Activated CD8-positive, alpha-beta memory T cell treated with anti-CD3 and anti-CD28 coated beads for 48 hours (primary cell): Measurements from ENCODE around the gene SERBP1.
"Not testable (repeated sequence)": the region's sequence is repeated elsewhere in the genome, so short reads cannot be mapped to it uniquely, and the experiment has no call there.

Source experiments
- DNase-seq, 3 experiments: peaks; one replicate each; pipeline ENCODE4 v3.0.0-alpha.2; 2020; ENCODE audit warnings: low read depth in 2 of 3, low spot score in 2 of 3

SERBP1 gene

DNA sequence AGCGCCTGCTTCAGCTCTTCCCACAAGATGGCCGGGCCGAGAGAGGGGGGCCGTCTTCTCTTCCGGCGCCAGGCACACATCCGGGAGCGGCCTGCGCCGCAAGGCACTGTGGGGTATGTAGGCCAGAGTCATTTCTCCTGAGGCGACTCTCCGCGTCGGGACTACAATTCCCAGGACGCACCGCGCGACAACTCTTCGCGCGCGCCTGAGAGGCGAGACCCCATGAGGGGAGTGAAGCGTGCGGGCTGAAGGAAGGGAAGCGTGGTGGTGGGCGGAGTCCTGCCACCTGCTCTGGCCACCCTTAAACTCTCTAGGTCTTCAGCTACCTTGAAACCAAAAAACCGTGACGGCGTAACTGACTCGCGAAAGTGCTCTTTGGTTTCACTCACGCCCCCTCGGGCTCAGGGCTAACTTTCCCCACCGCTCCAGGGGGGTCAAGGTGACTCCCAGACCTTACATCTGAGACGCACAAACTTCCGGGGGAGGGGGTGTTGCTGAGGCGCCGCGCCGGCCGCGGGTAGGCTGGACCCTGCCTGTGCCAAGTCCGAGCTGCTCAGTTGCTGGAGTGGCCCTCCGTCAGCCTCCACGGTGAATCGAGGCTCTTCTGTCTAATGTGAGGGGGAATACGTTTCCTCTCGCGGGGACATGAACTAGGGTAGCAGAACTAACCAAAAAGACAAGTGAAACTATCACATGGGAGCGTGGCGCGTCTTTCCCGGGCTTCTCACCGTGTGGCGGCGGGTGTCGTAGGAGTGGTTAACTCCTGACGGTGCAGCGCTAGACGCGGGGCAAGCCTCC, at the start of gene SERBP1:
SERBP1 (minus strand) TSS at position 45 of the 798 bp plus-strand sequence. CDS start 102 bp downstream, outside the sequence.
- DNase-seq: peak; percentile 78 to 88 (median 78)

GRCh38 chr1:67479146-67479891, 49.1 kb upstream of the SERBP1 start:
- no peak for DNase-seq

DNA sequence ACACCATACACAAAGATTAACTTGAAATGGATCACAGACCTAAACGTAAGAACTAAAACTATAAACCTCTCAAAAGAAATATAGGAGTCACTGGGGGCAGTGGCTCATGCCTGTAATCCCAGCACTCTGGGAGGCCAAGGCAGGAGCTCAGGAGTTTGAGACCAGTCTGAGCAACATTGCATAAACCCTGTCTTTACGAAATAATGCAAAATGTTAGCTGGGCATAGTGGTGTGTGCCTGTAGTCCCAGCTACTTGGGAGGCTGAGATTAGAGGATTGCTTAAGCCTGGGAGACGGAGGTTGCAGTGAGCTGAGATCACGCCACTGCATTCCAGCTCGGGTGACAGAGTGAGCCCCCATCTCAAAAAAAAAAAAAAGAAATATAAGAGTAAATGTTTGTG, 46.7 kb upstream of the SERBP1 start:
- no peak for DNase-seq

DNA sequence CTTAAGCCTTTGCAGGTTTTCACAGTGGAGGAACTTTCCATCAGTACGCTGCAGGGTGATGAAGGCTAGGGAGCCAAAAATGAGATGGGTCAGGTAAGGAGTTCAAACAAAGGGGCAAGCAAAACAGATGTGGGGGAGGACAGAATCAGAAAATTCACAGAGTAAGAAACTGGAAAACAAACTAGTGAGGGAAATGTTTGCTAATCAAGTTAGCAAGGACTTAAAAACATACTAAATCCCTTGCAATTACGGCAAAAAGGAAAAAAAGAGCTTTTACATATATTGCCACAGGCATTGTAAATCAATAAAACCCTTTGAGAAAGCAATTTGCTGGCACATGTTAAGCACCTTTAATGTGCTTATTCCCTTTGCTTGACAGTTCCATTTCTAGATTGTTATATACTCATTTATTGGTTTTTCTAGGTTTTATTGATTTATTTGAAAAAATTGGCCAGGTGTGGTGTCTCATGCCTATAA, 45.8 kb upstream of the SERBP1 start:
- no peak for DNase-seq

DNA sequence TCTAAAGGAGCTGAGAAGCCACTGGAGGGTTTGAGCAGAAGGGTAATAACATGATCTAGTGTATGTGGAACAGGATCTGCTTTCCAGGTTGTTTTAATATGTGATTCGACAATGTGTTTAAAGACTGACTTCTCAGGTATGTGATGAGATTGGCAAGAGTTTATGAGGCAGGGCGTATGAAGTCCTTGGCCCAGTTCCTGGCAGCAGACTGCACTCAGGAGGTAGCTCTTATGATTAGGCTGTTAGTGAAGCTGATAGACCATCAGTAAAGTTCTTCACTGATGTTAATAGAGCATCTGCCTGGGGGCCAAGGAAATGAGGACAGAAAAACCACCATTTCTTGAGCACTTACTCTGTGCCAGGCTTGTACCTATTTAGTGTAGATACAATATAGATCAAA, 41.9 kb upstream of the SERBP1 start:
- DNase-seq: no peak

GRCh38 chr1:67469431-67469830, 39.2 kb upstream of the SERBP1 start:
- DNase-seq: no peak

DNA sequence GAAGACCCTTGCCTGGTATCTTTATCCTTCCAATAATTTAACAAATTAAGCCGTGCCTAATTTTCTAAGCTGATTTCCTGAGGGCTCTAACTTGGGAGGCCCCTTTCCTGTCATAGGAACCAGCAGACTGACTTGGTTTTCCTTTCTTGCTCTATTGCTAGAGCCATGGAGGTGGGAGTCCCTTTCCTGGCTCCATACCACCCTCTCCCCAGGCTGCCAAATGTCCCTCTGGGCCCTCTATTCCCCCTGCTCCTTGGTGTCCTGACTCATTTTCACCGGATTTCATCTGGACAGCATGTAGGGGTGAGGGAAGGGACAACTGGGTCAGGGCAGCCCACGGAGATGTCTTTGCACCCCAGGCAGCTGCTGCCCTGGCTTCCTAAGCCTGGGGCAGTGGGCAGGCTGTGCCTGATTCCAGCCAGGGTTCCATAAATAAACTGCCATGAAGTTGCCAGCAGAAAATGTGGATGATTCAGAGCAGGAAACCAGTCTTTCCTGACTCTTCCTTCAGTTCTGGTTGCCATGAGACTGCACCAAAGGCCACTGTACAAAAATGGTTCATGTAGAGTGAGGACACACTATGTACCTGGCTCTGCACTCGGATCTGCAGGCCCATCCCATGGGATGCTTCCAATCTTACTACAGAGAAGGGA, 38.0 kb upstream of the SERBP1 start:
- no peak for DNase-seq

DNA sequence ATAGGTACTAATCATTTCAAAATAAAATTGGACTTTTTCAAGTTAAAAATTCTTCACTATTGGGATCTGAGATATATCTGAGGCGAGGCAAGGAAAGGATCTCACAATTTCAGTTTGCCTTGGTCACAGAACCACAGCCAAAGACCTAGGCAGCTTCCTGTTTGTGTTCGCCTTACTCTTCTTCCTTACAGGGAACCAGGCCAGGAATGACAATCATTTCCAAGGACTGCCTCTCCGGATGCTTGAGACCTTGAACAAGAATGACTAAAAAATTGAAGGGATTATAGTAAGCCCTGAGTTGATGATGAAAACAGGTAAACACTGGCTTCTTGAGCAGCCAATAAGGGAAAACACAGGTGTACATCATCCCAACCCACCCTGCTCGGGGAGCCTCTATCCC, 35.2 kb upstream of the SERBP1 start:
- DNase-seq: no peak

DNA sequence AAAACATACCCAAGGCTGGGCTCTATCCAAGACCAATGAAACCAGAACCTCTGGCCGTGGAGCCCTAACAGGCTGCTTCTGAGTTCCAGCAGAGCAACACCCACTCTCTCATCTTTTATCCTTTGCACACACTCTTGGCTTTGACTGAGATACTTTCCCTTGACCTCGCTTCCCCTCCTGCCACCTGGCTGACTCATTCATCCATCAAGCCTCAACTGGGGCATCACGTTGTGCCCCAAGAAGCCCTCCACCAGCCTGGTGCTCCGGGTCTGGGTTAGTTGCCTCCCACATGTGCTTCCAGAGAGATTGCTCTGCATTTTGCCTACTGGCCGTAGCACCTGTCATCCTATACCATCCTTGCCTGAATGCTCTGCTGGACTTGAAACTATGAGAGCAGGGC, 34.5 kb upstream of the SERBP1 start:
- DNase-seq: no peak

DNA sequence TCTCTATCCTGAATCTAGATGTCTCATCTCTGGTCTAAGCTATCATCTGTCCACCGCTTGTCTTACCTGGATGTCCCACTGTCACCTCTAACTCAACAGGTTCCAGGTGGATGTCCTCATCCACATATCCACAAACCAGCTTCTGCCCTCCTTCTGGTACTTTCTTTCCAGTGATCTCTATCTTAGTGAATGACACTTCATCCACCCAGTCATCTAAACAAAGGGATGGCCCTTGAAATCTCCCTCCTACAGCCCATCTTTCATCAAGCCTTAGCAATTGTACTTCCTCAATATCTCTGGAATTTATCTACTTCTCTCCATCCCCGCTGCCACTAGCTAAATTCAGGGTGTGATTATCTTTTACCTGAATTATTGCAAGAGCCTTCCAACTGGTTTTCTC, 33.9 kb upstream of the SERBP1 start:
- no peak for DNase-seq

GRCh38 chr1:67463298-67463955, 33.2 kb upstream of the SERBP1 start:
- no peak for DNase-seq

DNA sequence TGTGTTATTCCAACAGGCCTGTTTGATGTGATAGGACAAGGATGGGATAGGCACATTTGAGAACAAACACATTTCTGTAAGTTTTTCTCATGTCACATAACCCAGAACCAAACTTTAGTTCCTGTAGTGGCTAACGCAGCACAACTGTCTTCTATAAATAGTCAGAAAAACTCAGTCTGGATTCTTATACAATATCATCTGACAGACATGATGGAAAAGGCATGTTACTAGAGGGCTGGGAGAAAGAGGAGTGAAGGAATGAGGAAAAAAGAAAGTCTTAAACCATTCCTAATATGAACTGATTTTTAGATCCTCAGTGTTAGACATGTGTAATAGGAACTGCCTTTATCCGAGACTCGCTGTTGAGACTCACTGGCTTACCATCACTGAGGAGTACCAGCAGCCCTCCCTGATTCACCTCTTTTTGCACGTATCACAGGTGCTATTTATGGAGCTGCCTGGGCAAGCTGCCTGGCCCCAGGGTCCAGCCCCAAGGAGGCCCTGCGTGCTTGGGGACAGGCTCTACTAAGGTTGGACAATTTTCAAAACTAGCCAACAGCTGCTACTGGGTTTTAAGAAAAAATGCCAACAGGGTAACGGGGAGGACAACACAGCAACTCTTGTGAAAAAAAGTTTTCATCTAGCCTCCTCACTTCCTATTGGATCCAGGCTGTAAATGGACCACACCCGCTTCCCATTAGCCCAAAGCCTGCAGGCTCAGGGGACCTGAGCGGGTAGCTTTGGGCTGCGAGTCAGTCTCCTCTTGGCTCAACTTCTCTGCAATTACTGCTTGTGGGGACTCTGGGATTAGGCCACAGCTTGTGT, 30.7 kb upstream of the SERBP1 start:
- DNase-seq: no peak

DNA sequence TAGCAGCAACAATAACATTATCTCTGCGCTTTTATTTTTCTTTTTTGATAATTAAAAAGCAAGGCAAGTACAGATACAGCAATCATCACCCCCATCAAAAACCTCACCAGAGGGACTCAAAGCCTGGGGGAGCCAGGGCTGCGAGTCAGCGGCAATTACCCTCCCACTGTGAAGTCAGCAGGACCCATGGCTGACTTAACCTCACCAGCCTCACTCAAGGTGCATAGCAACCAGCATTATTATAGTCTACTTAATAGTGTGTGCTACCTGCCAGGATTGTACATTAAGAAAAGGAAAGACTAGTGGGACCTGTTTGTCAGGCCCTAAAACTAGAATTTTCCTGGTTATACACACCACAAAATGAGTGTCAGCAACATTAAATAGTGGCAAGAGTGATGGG, 28.9 kb upstream of the SERBP1 start:
- no peak for DNase-seq

DNA sequence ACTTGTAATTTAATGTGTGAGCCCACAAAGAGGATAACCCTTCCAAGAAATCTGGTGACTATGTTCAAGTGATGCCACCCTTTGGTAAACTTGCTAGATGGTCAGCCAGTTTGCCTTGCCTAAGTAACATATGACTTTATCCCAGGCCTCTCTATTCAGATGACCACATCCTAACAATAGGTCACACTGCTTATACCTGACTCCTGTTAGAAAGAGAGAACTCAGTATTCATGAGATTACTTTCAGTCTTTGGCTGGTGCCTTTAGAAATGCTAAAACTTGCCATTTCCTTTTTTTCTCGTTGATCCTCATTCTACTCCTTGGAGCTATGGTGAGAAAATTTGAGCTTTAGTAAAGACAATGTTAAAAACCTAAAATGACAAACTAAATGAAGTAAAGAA, 28.5 kb upstream of the SERBP1 start:
- no peak for DNase-seq

GRCh38 chr1:67457247-67457646, 27.0 kb upstream of the SERBP1 start:
- DNase-seq: no peak

DNA sequence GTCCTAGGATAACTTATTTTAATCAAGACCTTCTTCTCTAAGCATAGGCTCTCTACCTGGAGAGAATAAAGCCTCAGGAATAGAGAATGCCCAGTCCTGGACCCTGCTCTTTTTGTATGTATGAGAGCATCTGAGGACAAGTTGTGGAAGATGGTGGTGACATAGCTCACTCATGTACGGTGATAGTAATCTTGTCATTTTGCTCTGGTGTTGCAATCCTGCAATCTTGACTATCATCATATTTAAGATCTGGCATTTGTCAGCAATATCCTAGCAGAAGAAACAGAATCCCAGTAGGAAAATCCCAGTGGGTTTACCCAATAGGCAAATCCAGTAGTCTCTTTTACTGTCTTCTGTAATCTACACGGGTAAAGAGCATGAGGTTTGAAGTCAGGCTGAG, 21.6 kb upstream of the SERBP1 start:
- DNase-seq: no peak

DNA sequence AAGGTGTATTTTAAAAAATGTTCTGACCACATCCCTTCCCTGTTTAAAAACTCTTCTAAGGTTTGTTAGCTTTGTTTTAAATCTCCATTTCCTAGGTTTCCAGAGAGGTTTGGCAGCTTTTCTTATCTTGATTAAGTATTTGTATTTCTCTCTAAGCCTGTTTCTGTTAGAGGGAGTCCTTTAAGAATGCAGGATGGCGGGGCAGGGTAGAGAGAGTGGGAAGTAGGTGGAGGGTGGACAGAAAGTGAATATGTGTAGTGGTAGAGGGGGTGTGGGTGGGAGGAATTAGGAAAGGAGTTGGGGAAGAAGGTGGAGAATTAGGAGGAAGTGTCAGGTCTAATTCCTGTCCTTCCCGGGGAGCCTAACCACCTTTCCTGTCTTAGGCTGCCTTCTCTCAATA, 21.2 kb upstream of the SERBP1 start:
- DNase-seq: no peak

DNA sequence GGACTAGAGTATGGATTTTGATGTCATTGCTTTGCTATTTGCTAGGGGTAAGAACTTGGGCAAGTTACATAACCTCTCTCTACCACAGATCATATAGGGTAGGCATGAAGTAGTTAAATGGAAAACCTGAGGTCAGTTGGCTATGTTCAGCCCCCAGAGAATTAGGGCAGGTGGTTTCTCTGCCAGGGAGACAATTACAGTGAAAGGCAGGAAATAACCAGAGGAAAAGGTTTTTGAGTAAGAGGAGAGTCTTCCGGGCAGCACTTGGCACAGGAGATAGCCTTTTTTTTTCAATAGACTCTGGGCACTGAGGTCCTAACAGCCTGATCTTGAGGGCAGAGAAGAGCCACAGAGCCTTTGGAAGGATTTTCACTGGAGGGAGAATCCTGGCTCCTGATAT, 16.7 kb upstream of the SERBP1 start:
- no peak for DNase-seq

DNA sequence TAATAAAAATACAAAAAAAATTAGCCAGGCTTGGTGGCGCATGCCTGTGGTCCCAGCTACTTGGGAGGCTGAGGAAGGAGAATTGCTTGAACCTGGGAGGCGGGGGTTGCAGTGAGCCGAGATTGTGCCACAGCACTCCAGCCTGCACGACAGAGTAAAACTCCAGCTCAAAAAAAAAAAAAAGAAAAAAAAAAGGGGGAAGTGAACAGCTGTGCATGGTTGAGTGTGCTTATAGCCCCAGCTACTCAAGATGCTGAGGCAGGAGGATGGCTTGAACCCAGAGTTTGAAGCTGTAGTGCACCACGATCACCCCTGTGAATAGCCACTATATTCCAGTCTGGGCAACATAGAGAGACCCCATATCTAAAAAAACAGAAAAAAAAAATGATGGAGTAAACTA, 15.8 kb upstream of the SERBP1 start:
- not testable (repeated sequence) for DNase-seq

DNA sequence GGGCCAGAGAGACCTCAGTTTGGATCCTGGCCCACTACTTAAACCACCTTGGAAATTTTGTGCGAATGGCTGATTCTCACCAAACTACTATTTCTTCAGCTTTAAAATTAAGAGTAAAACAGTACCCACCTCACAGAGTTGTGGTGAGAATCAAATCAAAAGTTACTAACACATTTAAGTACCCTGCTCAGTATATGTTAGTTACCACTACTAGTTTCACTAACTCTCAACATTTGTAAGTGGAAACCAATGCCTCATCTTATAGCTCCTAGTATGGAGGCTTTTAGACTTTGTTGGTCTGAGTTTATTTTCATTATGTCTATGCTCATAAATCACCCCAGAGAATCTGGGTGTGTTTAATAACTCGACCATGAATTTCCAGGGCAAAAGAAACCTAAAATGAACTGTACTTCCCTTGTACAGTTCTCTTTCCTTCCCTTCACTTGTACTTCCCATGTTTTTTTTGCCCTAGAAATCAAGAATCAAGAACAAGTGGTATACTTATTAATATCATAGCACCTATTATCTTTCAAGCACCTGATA, 11.6 kb upstream of the SERBP1 start:
- DNase-seq: no peak
